NCI-H187 treated with DMSO at 0.1 percent for 48 hours (cell line): Measurements from ENCODE around the gene STX3.

Source experiments
- DNase-seq: peaks from one replicate; lab custom pipeline; 2025; lab: John Stamatoyannopoulos, UW

The STX3 gene

GRCh38 chr11:59754859-59755700 is at the start of gene STX3:
Gene STX3, plus strand, starts transcription at chr11:59755376. Its CDS starts 230 bp downstream, at chr11:59755606.
- DNase-seq: peak; percentile 33

GRCh38 chr11:59706518-59707285 is 48.5 kb upstream of the STX3 start:
- DNase-seq: no peak

GRCh38 chr11:59707371-59707770 is 47.8 kb upstream of the STX3 start:
- no peak for DNase-seq

GRCh38 chr11:59708537-59708936 is 46.6 kb upstream of the STX3 start:
- DNase-seq: no peak

- DNase-seq: no peak
Measured at GRCh38 chr11:59710136-59710847, 44.9 kb upstream of the STX3 start.

- no peak for DNase-seq
Measured at GRCh38 chr11:59713745-59714144, 41.4 kb upstream of the STX3 start, which contains the start of gene OR10V1. Gene OR10V1, minus strand, starts transcription at chr11:59713845. Its CDS starts 0 bp downstream, at chr11:59713845.

GRCh38 chr11:59716051-59716450 is 39.1 kb upstream of the STX3 start:
- DNase-seq: no peak

GRCh38 chr11:59719556-59719955 is 35.6 kb upstream of the STX3 start:
- no peak for DNase-seq

- DNase-seq: no peak
Measured at GRCh38 chr11:59724066-59724465, 31.1 kb upstream of the STX3 start.

GRCh38 chr11:59727426-59727825 is 27.8 kb upstream of the STX3 start:
- DNase-seq: no peak

- no peak for DNase-seq
Measured at GRCh38 chr11:59728154-59728553, 27.0 kb upstream of the STX3 start.

GRCh38 chr11:59728913-59729312 is 26.3 kb upstream of the STX3 start:
- DNase-seq: no peak

- no peak for DNase-seq
Measured at GRCh38 chr11:59729834-59730233, 25.3 kb upstream of the STX3 start.

GRCh38 chr11:59730896-59731565 is 24.1 kb upstream of the STX3 start:
- no peak for DNase-seq

- no peak for DNase-seq
Measured at GRCh38 chr11:59746111-59746510, 9.1 kb upstream of the STX3 start.

GRCh38 chr11:59753650-59754493 is 1.3 kb upstream of the STX3 start:
- no peak for DNase-seq

GRCh38 chr11:59754494-59754858 is 700 bp upstream of the STX3 start:
- DNase-seq: no peak

- DNase-seq: no peak
Measured at GRCh38 chr11:59755701-59756557, 753 bp downstream of the STX3 start.

- no peak for DNase-seq
Measured at GRCh38 chr11:59756558-59756840, 1.3 kb downstream of the STX3 start.

- no peak for DNase-seq
Measured at GRCh38 chr11:59756845-59757244, 1.7 kb downstream of the STX3 start.
